T47D (cell line): ENCODE measurements around the gene SLC5A6.

Source experiments
- DNase-seq, 2 experiments: peaks; one replicate each; pipeline versions ENCODE4 v3.0.0 to v3.0.0-alpha.2; 2011 to 2012; ENCODE audit warnings: low read depth in 1 of 2, low spot score in 1 of 2
- JUND ChIP-seq: IDR thresholded peaks from 2 replicates; pipeline ENCODE4 v1.6.1; 2012; ENCODE audit warnings: low read depth
- in situ Hi-C: cut with HindIII; loops from 2 replicates; pipeline ENCODE4 v1.10.0; 2016; ENCODE audit warnings: low sequenced_read_pairs, low pct_unique_long_range_greater_than_20kb

SLC5A6 gene

GRCh38 chr2:27150639-27151230, 61.3 kb downstream of the SLC5A6 start:
- no peak for TF ChIP-seq JUND
- no peak for DNase-seq
- in situ Hi-C loops = no loop called here
